Measurements from ENCODE around the gene SMC1A.

SMC1A gene

GRCh38 chrX:53403535-53403934, 18.9 kb downstream of the SMC1A start:
- Histone ChIP-seq H3K9me2 (replicated peaks; ENCODE audit: low read depth, low read length) (no peaks in the 10 kb centered on the region), H3K36me3 (ENCODE audit: insufficient read depth, low read length) (peaks cover 78% of the 10 kb centered on the region; the same call in 1 of the 2 replicates), H3K79me2 (ENCODE audit: insufficient read depth, low read length) (no peaks in the 10 kb centered on the region), H3F3A (ENCODE audit: low read depth) (no peaks in the 10 kb centered on the region), H3K4me1 (ENCODE audit: insufficient read depth, low read length, poor library complexity, severe bottlenecking) (no peaks in the 10 kb centered on the region), H2AFZ (ENCODE audit: low read length) (no peak overlapping the region), H3K9me3 (ENCODE audit: insufficient read depth, low read depth, low read length) (no peaks in the 10 kb centered on the region), H3K4me2 (ENCODE audit: low read depth, low read length, poor library complexity, severe bottlenecking) (no peak overlapping the region), H4K20me1 (ENCODE audit: insufficient read depth, low read length, poor library complexity, severe bottlenecking) (no peaks in the 10 kb centered on the region), H3K27me3 (ENCODE audit: insufficient read depth, low read length, poor library complexity, severe bottlenecking) (no peaks in the 10 kb centered on the region), H3K9ac (ENCODE audit: low read depth, low read length, poor library complexity, severe bottlenecking) (no peak overlapping the region), H3K4me3 (ENCODE audit: low read length, poor library complexity, severe bottlenecking) (no peak overlapping the region)
- TF ChIP-seq CTCF (conservative IDR thresholded peaks at IDR 0.05; ENCODE audit: low read length) = no peak
- TF ChIP-seq EZH2phosphoT487 (IDR thresholded peaks at IDR 0.05; ENCODE audit: borderline replicate concordance) = no peak

GRCh38 chrX:53398216-53398615, 24.2 kb downstream of the SMC1A start:
- Histone ChIP-seq H3K9me2 (replicated peaks; ENCODE audit: low read depth, low read length) (no peaks in the 10 kb centered on the region), H3K4me2 (ENCODE audit: low read depth, low read length, poor library complexity, severe bottlenecking) (no peak overlapping the region), H3K9ac (ENCODE audit: low read depth, low read length, poor library complexity, severe bottlenecking) (no peak overlapping the region), H3K27me3 (ENCODE audit: insufficient read depth, low read length, poor library complexity, severe bottlenecking) (no peaks in the 10 kb centered on the region), H4K20me1 (ENCODE audit: insufficient read depth, low read length, poor library complexity, severe bottlenecking) (no peaks in the 10 kb centered on the region), H2AFZ (ENCODE audit: low read length) (no peak overlapping the region), H3K9me3 (ENCODE audit: insufficient read depth, low read depth, low read length) (no peaks in the 10 kb centered on the region), H3K4me3 (ENCODE audit: low read length, poor library complexity, severe bottlenecking) (no peak overlapping the region), H3K36me3 (ENCODE audit: insufficient read depth, low read length) (peaks cover 54% of the 10 kb centered on the region; the same call in 1 of the 2 replicates), H3K4me1 (ENCODE audit: insufficient read depth, low read length, poor library complexity, severe bottlenecking) (no peaks in the 10 kb centered on the region), H3F3A (ENCODE audit: low read depth) (no peaks in the 10 kb centered on the region), H3K79me2 (ENCODE audit: insufficient read depth, low read length) (no peaks in the 10 kb centered on the region)
- TF ChIP-seq EZH2phosphoT487 (IDR thresholded peaks at IDR 0.05; ENCODE audit: borderline replicate concordance) (no peak), CTCF (conservative IDR thresholded peaks at IDR 0.05; ENCODE audit: low read length) (no peak)

GRCh38 chrX:53395605-53396298, 26.7 kb downstream of the SMC1A start:
- TF ChIP-seq CTCF (conservative IDR thresholded peaks at IDR 0.05; ENCODE audit: low read length) (no peak), EZH2phosphoT487 (IDR thresholded peaks at IDR 0.05; ENCODE audit: borderline replicate concordance) (no peak)
- Histone ChIP-seq H4K20me1 (ENCODE audit: insufficient read depth, low read length, poor library complexity, severe bottlenecking) (no peaks in the 10 kb centered on the region), H3K4me3 (ENCODE audit: low read length, poor library complexity, severe bottlenecking) (no peak overlapping the region), H3K27me3 (ENCODE audit: insufficient read depth, low read length, poor library complexity, severe bottlenecking) (no peaks in the 10 kb centered on the region), H3K4me2 (ENCODE audit: low read depth, low read length, poor library complexity, severe bottlenecking) (no peak overlapping the region), H3K9me3 (ENCODE audit: insufficient read depth, low read depth, low read length) (no peaks in the 10 kb centered on the region), H3K4me1 (ENCODE audit: insufficient read depth, low read length, poor library complexity, severe bottlenecking) (no peaks in the 10 kb centered on the region), H3K79me2 (ENCODE audit: insufficient read depth, low read length) (no peaks in the 10 kb centered on the region), H3K36me3 (ENCODE audit: insufficient read depth, low read length) (peaks cover 43% of the 10 kb centered on the region; the same call in 1 of the 2 replicates), H3F3A (ENCODE audit: low read depth) (no peaks in the 10 kb centered on the region), H3K9me2 (replicated peaks; ENCODE audit: low read depth, low read length) (no peaks in the 10 kb centered on the region), H3K9ac (ENCODE audit: low read depth, low read length, poor library complexity, severe bottlenecking) (no peak overlapping the region), H2AFZ (ENCODE audit: low read length) (no peak overlapping the region)

Measured in Loucy (cell line).